ENCODE measurements around the gene TMEM255A.

TMEM255A gene

DNA sequence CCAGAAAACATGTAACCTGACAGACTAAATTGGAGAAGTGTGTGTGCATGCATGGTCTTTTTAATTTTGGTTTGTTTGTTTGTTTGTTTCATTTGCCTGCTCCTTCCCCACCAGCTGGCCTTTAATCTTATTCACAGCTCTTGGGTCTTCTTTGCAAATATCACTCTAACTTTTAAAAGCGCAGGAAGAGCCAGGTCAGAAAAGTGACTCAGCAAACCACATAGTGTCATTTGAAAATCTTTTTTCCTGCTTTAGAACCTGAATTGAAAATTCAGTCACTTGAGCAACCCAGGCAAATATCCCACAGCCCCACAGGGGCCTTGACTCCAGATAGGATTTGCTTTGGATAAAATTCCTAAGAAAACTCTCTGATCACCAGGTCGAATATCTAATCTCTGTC, 4.6 kb downstream of the TMEM255A start:
- DNase-seq = no peak

DNA sequence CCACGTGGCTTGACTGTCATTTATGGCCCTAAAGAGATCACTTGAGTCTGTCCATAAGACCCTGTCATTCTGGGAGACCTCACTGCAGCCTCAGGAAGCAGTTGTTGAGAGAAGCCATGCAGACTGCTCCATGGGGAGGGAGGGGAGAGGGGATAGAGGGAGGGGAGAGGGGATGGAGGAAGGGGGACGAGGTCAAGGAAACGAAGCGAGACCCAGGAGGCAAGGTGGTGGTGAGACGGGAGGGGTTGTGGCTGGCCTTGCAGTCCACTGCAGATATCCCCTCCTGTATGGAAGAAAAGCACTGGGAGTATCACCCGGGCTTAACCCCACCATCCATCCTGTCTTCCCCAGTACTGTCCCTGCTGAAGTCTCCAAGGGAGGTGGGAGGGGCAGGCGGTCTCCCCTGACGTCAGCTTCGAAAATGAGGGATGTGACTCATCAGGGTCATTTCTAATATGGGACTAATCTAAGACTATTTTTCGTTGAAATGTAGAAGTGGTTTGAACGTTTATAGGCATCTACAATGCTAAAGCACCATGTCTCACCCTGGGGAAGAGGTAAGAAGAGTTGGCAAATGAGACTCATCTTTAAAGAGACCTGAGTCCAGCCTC, 5.6 kb downstream of the TMEM255A start:
- no peak for DNase-seq

DNA sequence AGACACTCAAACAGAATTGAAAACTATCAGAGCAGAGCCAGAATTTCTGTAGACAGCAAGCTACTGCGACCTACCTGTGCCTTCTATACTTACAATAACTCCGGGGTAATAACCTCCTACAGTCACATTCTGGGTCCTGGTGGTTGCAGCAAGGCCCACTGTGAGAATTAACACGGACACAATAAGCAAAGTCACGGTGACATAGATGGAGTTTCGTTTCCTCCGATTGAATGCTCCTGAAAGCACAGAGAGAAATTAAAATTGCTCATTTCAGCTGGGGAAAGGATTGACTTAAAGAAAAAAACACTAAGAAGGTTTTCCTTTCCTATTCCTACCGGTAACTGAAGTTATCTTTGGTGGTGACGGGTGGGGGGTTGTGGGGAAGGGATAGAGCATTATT, 7.0 kb downstream of the TMEM255A start:
- no peak for DNase-seq

DNA sequence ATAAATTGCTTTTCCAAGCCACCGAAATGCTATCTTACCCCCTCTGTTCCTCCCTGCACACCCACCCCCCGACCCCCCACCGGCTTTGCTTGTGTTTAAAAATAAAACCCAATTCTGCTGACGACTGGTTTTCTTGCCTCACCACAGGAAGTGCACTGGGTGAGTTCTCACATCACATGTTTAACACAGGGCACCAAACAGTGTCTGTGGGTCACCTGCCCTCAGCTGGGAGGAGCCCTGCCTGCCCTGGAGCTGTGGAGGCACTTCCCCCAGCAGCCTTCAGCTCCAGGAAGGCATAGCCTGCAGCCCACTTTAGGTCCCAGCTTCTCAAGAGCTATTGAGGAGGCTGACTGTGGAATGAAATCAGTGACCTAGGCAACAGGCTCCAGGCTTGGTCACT, 8.8 kb downstream of the TMEM255A start:
- no peak for DNase-seq

DNA sequence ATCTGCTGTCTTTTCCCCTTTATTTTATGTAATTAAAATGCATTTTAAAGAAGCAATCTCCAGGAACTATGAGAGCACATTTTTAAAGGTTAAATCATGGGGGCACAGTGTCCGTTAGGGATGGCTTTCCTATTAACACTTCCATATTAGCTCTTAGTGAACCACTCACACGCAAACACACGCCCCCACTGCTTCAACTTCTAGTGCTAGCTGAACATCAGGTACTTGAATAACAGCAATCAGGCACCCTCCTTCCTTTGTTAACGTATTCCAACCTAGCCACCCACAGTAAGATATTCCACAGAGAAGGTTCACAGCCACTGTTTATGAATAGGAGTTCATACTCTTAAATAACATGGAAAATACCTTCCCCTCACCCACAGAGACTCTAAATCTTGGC, 9.3 kb downstream of the TMEM255A start:
- DNase-seq = no peak

DNA sequence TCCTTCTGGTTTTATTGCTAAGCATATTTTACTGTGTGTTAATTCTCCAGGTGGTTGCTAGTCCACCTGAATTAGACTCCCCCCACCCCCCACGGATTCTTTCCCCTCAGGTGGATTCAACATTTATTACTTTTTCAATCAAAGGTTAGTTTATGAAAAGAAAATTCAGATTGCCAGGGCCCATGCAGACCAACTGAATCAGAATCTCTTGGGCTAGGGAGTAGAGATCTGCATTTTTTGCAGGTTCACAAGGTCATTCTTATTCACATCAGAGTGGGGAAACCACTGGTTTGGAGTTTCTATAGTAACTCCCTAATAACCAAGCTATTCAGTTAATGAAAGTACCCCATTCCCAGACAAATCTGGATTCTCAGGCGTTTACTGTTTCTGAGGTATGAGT, 9.8 kb downstream of the TMEM255A start:
- no peak for DNase-seq

DNA sequence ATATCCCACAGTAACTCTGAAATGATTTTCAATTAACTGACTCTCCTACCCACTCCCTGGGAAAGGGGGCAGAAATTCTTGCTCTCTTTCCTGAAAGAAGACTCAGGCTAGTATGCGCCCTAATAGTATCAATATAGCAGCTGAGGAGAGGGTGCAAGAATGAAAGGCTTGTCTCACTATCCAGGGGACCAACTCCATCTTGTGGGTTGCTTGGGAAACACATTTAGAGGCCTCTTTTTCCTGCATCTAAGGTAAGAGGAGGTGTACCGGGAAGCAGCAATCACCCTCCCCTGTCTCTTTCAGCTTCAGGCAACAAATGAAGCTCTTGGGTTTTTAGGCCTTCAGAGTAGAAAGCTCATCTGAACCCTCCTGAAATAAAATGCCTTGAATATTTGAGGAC, 11.3 kb downstream of the TMEM255A start:
- no peak for DNase-seq

DNA sequence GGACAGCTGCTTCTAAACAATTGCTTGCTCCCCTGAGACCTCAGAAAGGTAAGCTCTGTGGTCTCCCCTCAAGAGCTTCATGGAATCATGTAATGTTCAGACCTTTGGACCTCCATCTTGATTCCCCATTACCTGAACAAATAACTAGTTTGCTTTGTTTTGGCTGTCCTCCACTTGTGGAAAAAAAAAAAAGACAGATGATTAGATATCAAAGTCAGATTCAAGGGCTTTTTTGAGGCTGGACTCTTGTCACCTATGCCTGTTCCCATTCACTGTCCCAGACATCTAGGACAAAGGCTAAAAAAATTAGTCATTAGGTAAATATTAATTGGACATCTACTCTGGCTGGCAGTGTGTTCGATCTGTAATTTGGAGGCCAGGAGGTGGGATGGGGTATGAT, 13.3 kb downstream of the TMEM255A start:
- DNase-seq = no peak

DNA sequence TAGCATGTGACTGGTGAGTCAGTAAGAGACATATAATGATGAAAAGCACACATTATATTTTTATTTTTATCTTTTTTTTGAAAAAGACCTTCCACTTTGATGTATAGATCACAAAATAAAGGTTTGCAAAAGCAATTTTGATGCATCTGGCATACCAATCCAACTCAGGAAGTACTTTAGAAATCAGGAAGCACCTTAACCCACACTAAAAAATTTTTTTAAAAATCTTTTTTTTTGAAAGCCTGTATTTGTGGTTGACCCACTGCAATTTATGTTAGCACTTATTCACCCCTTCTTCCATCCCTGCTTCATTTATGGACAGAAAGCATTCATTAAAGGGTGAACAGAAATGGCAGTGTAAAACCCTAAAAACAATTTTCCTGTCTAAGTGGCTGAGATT, 16.6 kb downstream of the TMEM255A start:
- no peak for DNase-seq

DNA sequence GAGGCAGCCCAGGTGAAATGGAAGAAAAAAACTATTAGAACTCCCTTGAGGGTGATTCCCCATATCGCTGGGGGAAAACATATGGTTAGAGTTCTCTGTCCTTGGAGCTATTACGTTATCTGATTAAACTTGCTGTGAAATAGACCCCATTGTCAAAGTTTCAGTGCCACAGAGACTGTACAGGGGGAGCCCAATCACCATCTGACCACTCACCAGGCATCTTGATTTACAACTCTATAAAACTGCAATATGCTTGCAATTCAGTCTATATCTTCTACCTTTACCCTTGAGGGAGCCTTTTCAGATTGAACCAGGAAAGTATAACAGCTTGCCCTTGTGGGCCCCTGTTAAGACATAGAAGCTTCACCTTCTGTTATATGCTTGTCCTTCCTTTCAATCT, 18.2 kb downstream of the TMEM255A start:
- DNase-seq = no peak

DNA sequence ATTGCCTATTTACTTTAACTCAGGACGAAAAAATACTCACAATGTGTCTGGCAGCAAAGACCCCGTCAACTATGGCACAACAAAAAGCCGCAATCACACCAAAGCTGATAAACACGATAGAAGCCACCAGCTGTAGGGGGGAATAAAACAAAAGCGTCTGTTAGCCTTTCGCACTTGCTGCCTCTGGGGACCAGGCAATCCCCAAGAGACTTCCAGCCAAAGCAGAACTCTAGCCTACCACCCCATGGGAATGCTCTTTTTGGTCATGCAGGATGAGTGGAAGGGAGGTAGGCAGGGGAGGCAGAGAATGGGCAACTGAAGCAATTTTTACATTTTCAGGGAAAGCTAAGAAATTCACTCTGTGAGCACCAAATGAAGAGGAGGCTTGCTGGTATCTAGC, 20.1 kb downstream of the TMEM255A start:
- no peak for DNase-seq

DNA sequence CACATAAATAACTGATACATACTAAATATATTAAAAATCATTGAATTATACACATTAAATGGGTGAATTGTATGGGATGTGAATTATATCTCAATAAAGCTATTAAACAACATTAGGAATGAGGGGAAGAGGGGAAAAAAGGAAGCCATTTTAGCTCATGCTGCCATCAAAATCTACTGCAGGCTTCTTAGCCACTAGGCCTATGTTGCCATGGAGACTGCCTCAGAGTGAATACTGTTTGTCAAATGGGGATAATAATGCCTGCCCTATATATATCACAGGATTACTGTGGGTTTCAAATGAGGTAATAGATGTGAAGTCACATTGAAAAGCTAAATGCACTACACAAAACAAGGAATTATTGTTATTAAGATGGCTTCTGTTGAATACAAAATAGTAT, 21.2 kb downstream of the TMEM255A start:
- no peak for DNase-seq

DNA sequence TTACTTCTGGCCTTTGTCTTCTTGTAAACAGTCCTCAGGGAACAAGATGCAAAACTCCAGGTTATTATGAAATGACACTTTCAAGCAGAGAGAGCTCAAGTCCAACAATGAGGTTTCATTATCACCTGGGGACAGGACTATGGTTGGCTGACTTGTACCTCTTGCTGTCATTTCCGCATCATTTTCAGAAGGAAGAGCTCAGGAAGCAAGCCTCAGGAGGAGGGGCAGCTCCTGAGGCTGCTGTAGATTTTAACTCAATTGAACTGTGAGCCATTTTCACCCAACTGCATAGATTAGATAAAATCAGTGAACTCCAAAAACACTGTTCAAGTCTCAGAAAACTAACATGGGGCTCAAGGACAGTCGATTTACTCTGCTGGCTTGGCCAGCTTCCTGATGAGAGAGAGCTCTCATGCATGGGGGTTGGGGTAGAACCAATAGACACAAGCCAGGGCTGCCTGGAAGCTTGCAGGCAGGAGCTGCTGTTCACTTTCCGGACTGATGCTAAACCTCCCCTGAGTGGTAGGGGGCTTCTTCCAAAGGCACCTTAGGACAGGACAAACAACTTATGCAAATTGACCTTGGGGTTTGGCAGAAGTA, 23.6 kb downstream of the TMEM255A start:
- no peak for DNase-seq

DNA sequence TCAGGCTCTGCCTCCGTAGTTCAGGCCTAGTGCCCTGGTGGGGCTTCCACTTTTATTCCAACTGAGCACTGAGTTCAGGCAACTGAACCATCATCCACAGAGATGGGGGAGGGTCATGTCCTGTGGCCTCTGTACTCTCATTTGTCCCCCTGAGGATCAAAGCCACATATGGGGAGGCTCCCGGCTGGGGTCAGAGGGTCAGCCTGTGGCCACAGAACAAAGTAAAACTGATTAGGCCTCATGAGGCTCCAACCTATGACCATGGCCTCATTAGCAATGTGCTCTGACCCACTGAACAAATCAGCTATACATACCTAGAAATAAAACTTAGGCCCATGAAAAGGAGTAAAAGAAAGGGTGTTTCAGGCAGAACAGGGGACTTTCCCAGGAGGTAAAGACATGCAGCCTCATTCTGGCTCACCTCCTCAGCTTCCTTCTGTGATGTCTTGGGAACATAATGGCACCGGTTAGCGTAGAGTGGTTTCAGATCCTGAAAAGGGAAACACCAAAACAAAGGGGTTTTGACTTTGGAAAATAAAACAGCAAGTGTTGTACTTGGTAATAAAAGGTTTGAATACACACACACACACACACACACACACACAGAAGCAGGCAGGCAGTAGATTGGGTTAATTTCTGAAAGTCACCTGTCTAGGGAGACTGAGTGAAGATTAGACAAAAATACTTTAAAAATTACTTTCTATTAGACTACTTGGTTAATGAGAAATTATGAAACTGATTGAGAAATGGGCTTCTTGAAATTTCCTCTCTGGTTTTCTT, 24.3 kb downstream of the TMEM255A start:
- DNase-seq = no peak

DNA sequence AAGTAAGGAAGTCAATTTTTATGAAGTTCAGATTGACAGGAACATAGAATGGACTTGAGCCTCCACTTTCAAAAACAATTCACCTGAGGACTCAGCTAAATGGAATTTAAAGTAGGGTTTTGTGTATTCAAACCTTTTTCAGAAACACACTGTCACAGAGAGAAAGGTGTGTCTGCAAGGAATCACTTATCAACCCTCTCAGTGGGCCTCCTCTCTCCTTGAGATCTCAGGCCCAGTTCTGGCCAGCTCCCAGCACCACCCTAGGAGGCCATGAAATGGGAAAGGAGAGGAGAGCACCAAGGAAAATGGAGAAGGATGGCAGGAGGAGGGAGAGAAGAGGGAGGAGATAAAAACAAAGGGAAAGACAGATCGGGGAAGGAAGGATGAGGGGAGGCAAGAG, 28.6 kb downstream of the TMEM255A start:
- DNase-seq = no peak

DNA sequence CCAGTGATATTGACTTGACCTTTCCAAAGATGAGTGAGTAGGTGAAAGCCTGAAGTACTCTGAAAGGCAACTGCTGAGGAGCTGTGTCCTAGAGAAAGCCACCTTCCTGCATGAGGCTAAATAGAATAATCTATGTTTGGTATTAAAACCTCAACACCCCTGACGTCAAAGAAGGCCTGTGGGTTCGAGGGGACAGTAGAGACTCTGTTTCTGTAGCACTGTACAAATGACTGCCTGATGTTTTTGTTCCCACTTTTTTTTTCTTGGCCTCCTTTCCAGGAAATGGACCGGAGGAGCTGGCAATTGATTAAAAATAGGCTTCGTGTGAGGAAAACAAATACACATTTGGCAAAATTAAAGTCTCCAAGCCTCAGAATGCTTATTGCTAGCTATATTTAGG, 29.5 kb downstream of the TMEM255A start:
- no peak for DNase-seq

DNA sequence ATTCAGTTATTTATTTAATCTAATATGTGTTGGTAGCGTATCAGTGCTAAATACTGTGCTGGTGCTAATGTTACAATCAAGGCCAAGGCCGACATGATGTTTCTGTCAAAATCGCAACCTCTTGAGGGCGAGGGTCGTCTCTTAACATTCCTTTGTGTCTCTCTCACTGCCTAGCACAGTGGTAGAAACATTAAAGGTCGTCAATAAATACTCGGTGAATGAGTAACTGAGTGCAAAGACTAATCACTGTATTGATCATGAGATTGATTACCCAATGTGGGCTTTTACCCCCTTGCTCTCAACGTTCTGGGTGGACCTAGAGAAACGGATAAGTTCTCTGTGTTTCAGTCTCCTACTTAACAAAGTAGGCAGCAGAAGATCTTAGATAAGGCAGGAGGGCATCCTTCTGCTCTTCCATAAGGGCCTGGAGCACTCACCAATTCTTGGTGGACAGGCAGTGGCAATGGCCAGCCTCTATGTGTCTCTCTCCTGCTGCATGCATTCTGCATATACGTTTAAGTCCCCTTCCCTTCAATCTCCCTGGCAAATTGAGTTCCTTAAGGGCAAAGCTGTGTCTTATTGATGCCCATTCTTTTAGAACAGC, 30.1 kb downstream of the TMEM255A start:
- no peak for DNase-seq

DNA sequence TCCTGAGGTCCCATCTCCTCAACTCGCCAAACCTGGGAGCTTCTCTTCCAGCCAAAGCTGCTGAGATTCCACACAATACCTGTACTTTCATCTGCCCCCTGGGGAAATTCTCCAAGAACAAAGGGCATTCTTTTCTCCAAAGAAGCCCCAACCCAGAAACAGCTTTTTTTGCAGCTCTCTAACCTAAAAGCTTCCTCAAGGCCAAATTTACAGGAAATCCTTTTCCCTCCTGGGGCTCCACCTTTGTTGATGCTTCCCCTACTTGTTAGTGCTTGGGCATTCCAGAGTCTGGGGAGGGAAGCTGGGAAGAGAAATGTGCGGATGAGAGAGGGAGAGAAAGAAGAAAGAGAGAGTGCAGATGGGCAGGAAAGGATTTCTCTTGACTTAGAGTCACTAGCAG, 36.3 kb downstream of the TMEM255A start:
- DNase-seq = no peak

DNA sequence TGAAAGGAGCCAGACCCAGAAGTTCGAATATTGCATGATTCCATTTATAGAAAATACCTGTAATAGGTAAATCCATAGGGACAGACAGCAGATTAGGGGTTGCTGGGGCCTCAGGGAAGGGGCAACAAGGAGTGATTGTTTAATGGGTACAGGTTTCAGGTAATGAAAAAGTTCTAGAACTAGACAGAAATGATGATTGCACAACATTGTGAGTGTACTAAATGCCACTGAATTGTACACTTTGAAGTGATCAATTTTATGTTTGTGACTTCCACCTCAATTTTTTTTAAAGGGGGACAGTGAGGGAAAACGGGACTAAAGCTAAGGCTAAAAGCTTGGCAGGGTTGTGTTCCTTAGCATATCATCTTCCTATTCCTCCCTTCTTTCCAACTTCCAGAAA, 37.1 kb downstream of the TMEM255A start:
- no peak for DNase-seq

DNA sequence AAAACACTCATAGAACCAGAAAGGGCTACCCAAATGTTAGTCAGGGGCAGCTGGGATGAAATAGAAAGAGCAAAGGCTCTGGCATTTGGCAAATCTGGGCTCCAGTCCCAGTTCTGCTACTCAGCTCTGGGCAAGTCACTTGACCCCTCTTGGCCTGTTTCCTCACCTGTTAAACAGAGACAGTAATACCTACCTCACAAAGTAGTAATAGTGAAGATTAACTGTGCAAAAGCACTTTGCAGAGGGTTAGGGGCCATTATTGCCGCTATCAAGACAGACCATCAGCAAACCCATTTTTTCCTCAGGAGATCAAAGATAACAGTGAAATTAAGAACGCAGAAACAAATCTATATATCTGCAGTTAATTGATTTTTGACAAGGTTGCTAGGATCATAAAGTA, 40.0 kb downstream of the TMEM255A start:
- DNase-seq = no peak

DNA sequence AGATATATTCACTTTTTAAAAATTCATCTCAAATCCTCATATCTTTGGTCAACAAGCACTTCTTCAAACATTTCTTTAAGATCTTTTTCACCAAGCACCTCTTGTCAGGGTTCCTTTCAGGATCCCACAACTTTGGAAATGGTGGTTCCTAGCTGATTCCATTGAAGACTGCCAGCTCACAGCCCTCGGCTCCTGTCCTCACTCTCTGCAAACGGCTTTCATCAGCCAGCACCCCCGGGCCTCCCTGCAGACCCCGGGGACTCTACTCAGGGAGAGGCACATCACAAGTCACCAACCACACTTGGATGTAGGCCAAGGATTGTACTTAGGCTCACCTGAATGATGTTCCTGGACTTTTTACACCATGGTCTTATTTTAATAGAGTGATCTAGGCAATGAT, 40.7 kb downstream of the TMEM255A start:
- no peak for DNase-seq

DNA sequence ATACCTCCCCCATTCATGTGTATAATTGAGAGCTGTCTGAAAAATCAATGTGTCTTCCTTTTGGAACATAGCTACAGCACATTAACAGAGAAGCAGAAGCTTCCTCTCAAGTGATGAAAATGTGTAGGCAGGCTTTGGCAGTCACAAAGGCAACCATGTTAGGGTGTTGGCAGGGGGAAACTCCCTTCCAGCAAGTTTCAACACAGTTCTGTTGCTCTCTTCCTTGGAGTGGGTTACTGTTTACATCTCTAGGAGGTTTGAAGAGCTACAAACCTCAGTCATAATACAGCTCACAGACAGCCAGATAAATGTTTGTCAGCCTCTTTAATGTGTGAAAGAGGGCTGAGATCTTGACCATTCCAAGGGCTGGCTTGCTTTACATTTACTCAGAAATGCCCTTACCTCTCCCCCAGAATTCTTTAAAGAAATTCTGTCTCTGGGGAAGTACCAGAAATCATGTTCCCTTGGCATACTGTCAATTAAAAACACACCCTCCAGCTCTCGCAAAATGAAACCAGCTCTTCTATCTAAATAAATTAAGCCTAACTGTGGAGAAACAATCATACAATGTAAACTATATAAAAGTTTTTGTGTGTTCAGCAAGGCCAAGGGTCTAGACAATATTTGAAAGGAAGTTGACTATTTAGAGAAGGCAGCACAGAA, 41.8 kb downstream of the TMEM255A start:
- DNase-seq = no peak

DNA sequence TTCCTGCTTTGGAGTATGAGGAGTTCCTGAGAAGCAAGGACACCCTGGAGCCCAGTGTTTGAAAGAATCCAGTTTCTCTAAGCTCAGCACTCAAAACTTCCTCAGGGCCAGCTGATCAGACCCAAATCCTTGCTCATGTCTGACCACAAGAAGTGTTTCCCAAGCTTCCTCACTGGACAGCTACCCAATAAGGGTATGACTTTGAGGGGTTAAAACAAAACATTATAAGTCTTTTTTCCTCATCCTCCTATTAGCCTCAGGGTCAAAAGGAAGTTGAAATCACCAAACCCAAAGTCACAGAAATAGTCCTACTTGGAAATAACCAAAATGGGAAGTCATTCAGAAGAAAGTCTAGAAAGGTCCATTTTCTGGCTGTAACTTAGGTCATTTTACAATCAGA, 46.9 kb downstream of the TMEM255A start:
- DNase-seq = no peak
